Measurements from ENCODE around the gene ARAF.
"Not testable (repeated sequence)": the region's sequence is repeated elsewhere in the genome, so short reads cannot be mapped to it uniquely, and the experiment has no call there.

ARAF gene

GRCh38 chrX:47586043-47586787, 25.2 kb downstream of the ARAF start:
- DNase-seq: no peak

DNA sequence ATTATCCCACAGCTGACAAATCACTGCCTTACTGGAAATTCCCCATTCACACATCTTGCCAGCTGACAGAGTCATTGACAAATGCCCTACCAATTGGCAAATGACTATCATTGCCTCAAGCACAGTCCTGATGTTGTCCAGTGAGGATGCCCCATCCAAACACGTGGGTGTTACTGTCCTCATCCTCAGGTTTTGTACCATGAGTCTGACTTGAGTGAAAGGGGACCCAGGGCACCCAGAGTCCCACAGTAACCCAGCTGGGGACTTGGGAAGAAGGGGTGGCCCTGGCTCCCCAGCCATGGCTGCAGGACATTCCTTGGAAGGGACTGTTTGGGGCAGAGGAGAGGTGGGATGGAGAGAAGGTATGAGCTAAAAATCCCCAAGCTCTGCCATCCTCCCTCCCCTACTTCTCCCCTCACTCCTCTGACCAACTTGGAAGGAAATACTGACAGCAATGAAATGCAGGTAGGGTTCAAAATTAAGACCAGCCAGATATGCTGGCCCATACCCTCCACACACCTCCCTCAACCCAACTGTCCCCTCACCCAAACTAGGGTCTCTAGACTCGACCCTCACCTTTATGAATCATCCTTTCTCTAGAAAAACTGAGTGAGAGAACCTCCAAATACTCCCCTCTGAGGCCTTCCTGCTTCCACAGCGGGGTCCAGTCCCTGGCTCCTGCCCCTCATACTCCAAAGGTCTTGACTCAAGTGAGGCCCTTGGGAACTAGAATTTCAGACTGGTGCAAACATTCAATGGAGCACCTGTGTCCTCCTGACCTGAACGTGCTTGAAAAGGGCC, 26.3 kb downstream of the ARAF start:
- no peak for DNase-seq

- DNase-seq: no peak
Measured at GRCh38 chrX:47587906-47588735, 27.1 kb downstream of the ARAF start.

- DNase-seq: no peak
Measured at GRCh38 chrX:47590984-47591383, 30.0 kb downstream of the ARAF start.

GRCh38 chrX:47593522-47593921, 32.5 kb downstream of the ARAF start:
- no peak for DNase-seq

- no peak for DNase-seq
Measured at GRCh38 chrX:47595716-47596251, 34.8 kb downstream of the ARAF start.

GRCh38 chrX:47596256-47596655, 35.3 kb downstream of the ARAF start:
- DNase-seq: no peak

GRCh38 chrX:47597222-47597621, 36.2 kb downstream of the ARAF start:
- DNase-seq: no peak

- not testable (repeated sequence) for DNase-seq
Measured at GRCh38 chrX:47603125-47603524, 42.1 kb downstream of the ARAF start.

- no peak for DNase-seq
Measured at GRCh38 chrX:47605024-47605423, 44.0 kb downstream of the ARAF start.

- DNase-seq: no peak
Measured at GRCh38 chrX:47607091-47607490, 46.1 kb downstream of the ARAF start.

- DNase-seq: no peak
Measured at GRCh38 chrX:47608130-47608810, 47.3 kb downstream of the ARAF start.

GRCh38 chrX:47610511-47610910, 49.5 kb downstream of the ARAF start:
- DNase-seq: no peak

DNA sequence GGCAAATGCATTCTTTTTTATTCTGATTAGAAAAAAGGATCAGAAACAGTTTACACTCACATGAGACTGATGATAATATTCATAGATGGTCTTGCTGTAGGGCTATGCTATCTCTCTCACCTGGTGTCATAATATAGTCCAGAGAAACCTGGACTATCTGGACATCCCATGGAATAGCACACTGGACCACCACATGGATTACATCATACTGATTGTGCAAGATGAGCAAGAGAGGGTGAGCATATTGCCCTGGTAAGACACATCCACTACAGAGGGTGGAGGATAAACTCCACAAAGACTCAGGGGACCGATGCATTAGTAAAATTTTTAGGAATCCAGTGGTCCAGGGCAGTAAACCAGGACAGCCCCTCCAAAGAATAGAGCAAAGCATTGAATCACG, 50.5 kb downstream of the ARAF start:
- DNase-seq: no peak

GRCh38 chrX:47611926-47612325, 50.9 kb downstream of the ARAF start:
- DNase-seq: no peak

DNA sequence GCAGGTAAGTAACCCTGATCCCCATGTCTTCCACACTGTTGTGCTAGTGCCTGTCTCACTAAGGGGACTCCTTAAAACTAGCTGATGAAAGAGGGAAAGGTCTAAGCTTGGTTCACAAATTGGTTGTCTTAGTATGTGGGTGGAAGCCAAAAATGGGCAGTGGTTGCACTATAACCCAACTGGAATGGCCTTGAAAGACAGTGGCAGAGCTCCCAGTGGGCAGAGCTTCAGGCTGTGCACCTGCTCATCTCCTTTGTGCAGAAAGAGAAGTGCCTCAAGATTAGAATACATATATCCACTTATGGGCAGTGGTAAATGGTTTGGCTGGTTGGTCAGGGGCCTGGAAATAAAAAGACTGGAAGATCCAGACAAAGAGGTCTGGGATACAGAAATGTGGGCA, 51.4 kb downstream of the ARAF start:
- DNase-seq: no peak

GRCh38 chrX:47613082-47613481, 52.1 kb downstream of the ARAF start:
- DNase-seq: no peak

GRCh38 chrX:47614618-47615017, 53.6 kb downstream of the ARAF start:
- no peak for DNase-seq

DNA sequence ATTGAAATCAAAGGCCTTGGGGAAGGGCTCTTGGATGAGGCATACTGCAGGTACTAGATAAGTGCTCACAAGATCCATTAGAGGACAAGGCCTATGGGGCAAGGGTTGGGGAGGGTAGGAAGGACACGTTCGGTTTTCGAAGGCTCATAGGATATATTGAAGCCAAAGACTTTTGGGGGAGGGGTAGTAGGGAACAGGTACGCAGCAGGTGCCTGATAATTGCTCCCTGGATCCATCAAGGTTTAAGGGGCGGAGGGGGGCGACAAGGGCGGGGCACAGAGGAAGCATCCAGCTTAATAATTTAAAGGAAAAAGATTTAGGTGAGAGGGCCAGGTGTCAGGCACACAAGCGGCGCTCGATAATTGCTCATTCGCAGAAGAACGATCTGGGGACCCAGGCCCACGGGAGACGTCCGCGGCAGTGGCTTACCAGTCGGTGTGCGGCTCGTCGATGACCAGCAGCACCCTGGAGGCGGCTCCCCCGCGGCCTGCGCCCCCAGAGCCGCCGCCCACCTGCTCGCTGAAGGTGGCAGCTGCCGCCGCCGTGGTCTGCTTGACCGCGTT, 58.0 kb downstream of the ARAF start:
- no peak for DNase-seq

DNA sequence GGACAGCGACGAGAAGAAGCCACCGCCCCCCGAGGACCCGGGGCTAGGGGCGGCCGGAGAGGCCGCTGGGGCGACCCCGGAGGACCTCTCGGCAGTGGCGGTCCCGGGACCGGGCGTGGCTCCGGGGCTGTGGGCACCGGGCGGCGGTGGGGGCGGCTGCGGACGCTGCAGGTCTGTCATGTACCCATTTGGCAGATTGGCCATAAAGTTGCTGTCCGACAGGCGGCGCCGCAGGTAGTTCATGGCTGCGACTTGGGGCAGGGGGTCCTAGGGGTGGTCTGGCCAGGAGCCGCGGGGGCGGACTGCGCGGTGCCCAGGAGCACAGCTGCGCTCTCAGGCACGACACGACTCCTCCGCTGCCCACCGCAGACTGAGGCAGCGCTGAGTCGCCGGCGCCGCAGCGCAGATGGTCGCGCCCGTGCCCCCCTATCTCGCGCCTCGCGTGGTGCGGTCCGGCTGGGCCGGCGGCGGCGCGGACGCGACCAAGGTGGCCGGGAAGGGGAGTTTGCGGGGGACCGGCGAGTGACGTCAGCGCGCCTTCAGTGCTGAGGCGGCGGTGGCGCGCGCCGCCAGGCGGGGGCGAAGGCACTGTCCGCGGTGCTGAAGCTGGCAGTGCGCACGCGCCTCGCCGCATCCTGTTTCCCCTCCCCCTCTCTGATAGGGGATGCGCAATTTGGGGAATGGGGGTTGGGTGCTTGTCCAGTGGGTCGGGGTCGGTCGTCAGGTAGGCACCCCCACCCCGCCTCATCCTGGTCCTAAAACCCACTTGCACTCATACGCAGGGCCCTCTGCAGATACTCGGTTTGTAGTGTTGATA, 58.7 kb downstream of the ARAF start, which contains the start of gene SYN1:
SYN1 (minus strand) TSS at position 372 of the 817 bp plus-strand sequence; CDS start at position 243, 129 bp downstream.
- DNase-seq: peak; percentile 6

DNA sequence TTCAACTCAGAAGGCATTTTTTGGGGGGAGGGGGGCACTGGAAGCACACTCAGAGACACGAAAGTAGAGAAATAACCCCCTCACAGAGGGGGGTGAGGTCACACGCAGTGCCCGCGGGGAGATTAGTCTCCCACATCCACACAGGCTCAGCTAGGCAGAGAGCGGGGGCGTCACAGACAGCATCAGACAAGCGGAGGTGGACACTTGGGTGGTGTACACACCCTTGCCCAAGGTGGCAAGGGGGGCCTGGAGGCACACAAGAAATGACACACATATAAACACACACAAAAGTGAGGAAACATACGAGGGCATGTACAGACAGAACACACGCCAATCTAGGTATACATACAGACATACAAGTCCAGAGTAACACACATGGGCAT, 59.3 kb downstream of the ARAF start:
- no peak for DNase-seq

Measured in cortex of kidney (tissue), 1 donor.